Fibroblast of skin of right biceps (primary cell): Measurements from ENCODE around the gene GRIP1.

Experiments
- DNase-seq: peaks from one replicate; pipeline ENCODE4 v3.0.0-alpha.2; 2013

The GRIP1 gene

DNA sequence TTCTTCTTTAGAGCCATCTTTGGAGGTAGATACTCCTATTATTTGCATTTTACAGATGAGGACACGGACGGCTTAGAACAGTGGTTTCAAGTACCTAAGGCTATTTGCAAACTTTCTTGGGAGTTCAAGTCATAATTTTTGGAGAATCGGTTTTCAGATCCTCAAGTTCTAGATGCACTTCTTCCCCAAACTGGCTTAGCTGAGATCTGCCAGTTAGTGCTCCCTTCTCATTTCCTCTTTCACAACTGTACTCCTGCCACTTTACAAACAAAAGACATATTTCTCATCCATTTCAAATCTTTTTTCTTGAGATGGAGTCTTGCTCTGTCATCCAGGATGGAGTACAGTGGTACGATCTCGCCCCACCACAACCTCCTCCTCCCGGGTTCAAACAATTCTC lies 299.3 kb downstream of the GRIP1 start:
- DNase-seq = no peak

DNA sequence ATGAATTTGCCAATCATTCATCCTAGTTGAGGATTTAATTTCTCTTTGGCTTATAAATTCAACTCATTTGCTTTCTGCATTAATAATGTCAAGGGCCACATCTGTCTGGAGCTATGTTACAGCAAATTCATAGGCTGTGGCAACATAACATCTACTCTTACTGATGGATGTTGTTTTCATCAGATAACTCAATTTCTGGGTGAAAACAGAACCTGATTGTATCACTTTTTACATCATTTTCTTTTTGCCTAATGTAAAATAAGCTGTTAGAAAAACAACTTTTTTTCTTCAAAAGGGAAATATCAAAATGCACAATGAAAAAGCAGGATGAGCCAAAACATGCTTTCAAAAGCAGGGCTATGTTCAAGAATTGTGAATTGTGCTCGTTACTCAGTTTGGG lies 303.3 kb downstream of the GRIP1 start:
- DNase-seq = no peak

DNA sequence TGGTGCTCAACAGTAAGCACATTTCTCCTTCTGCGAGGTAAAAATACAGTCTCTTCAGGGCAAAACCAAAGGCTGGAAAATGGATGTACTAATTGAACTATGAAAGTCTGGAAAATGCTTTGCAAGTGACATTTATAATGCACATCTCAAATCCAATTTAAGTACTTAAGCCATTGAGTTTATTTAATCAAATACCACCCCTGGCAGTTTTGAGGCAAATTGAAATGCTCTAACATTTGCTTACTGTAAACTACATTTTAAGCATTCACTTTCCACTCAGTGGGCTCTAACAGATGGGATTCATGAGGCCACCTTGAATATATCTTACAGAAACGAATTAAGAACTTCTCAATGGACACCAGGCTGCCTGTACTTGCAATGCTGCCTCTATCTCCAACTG lies 306.9 kb downstream of the GRIP1 start:
- no peak for DNase-seq

DNA sequence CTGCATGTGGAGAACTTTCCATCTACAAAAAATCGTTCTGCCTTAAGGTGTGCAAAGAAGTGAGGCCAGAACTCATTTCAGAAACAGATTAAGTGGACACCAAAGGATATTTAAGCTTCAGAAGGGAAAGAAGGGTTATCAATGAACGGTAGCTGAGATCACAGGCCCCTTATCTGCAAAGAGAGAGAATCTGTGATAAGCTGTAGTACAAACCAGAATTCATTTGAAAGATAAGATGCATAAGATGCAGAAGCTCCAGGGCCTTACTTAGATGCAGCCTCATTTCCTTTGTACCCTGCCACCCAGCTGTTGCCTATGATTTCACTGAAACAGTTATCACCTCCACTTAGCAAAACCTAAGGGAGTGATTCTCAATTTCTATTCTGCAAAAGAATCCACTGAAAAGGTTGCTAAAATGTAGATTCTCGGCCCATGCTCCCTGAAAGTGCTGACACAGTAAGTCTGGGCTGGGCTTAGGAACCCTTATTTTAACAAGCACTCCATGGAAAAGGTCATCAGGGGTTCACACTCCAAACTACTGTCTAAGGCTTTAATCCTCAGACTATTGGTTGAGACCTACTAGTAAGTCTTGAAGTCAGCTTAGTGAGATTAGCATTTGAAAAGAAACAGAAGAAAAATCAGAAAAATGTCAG lies 311.7 kb downstream of the GRIP1 start:
- DNase-seq = no peak

DNA sequence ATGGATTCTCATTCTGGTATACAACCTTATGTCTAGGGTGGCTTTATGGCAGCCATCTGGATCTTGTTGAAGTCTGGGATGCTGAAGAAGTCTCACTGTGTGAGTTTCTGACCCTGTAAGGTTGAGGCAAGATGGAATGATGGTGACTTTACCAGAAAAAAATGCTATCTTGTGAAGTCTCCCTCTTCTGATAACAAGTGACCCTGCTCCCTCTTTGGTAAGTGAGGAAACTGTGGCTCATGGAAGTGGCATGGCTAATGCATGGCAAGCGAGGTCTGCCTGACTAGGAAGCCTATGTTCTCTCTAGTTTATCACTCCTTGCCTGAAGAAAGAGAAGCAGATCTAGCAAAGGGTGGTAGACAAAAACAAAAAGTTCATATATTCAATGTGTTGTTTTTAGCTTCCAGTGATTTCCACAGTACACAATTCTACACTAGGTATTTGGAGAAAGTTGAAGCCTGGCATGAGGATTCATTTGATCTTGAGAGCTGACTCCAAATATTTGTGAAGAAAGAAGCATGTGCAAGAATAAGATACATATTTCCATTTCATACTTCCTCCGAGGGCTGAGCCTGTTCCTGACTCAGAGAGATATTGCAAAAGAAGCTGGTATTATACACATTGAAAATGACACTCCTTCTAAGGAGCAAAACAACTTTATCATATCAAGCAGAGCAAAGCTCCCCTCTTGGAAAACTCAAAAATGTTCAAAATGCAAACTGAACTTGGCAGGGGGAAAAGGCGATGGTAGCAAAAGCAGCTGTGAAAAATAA lies 313.0 kb downstream of the GRIP1 start:
- DNase-seq = peak; percentile 28

DNA sequence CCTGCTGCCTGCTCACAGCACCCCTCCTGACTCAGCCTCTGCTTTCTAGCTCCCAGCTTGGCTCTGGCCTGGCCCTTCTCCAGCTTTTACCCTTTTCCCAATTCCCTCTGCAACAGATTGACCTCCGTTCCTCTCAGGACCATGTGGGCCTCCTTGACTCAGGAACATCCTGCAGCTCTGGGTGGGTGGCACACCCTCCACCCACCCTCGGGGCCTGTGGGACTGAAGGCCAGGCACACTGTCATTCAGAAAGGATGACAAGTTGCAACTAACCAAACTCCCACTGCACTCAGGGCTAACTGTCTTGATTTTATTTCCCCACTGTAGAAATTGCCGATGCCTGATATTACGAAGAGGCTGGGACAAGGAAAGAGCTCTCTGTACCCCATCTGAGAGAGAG lies 317.2 kb downstream of the GRIP1 start:
- DNase-seq = no peak

DNA sequence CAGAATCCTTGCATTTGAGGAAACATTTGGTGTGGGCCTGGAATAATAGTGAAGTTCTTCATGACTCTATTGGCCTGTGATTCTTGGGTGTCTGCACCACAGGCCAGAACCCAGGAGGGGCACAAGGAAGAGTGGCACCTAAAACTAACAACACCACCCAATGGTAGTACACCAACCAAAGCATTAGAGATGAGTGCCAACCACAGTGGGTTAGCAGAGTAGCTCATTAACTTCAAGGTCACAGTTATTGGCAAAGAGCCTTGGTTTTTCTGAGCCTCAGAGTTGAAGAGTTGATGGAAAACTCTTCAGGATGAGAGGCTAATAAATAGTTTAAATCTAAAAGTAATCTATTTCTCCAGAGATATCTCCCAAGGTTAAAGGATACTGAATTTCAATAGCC lies 319.6 kb downstream of the GRIP1 start:
- no peak for DNase-seq

DNA sequence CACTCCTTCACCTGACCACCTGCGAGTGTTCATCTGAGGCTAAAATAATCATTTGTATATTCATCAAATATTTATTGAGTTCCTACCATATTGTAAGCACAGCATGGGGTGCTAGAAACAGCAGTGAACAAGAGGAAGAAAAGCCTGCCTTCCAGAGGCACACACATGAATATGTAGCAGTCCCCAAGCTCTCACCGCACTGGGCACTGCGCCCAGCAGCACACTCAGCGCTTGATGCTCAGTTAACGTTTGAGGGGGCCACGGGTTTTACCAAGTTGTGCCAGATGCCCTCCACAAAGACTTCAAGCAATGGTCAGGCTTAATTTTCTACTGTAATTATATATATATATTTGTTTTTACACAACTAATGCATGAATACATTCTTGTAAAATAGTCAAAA lies 324.6 kb downstream of the GRIP1 start:
- DNase-seq = no peak

DNA sequence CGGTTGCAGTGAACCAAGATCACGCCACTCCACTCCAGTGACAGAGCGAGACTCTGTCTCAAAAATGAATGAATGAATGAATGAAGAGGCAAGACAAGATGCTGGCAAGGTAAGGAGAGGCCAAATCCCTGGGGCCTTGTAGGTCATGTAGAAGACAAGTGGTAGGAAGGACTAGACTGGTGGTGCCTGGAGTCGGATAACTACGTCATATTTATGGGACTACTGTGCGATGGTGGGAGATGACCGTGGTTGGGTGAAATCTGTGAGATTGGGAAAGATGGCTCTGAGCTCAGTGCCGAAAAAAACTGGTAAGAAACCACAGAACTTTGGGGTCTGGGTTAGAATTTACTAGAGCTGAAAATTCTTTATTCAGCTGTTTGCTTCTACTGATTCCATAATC lies 326.0 kb downstream of the GRIP1 start:
- DNase-seq = no peak

DNA sequence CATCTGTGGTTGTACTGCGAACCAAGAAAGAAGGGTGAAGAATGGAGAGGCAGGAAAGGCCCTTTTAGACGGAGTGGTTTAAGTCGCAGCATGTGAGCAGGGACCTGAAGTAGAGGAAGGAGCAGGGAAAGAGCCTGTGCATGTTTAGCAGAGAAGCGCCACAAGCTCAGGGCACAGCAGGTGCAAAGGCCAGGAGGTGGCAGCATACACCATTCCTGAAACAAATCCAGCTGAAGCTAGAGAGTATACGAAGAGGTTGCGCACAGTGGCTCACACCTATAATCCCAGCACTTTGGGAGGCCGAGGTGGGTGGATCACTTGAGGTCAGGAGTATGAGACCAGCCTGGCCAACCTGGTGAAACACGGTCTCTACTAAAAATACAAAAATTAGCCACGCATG lies 326.7 kb downstream of the GRIP1 start:
- no peak for DNase-seq

DNA sequence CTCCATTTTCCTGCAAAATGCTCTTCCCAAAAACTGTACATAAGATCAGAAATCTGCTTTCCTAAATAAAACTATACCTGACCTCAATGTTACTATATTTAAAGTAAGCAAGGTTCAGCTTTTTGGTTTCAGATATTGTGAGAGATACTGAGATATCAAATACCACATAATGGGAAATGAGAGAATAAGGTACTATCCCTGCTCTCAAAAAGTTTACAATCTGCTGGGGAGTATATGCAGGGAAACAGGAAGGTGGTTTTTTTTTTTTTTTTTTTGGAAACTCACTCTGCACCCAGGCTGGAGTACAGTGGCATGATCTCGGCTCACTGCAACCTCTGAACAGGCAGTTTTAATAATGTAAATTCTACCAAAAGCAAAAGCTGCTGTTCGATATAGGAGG lies 327.6 kb downstream of the GRIP1 start:
- DNase-seq = no peak

DNA sequence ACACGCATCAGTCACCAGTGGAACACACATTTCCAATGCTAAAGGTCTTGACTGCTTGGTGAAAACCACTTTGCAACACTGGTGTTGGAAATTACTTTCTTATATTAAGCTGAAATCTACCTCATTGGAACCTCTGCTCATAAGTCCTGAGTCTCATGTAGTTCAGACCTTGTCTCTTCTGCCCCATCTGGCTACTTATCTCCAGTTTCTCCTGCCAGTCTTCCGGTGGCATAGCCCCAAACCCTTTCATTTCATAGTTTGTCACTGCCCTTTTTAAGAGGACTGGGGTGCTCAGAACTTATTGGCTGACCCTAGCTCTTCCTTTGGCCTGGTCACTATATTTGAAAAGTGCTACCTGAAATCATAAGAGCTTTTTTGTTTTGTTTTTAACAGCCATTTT lies 332.9 kb downstream of the GRIP1 start:
- no peak for DNase-seq

DNA sequence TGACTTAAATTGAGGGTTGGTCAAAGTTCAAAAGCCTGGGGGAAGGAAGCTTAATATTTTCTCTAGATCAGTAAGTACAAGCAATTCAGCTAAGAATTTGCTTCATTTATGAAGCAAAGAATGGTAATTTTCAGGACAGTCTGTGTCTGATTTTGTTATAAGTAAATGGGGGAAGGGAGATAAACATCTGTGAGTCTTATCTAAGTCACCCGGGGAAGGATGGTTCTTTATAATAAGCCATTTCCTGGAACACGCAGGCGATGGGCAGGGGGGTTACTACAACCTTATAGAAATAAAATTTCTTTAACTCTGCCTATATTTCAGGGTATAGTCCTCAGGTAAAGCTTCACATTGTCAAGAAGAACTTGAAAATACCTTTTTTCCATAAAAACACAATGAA lies 333.7 kb downstream of the GRIP1 start:
- DNase-seq = no peak

DNA sequence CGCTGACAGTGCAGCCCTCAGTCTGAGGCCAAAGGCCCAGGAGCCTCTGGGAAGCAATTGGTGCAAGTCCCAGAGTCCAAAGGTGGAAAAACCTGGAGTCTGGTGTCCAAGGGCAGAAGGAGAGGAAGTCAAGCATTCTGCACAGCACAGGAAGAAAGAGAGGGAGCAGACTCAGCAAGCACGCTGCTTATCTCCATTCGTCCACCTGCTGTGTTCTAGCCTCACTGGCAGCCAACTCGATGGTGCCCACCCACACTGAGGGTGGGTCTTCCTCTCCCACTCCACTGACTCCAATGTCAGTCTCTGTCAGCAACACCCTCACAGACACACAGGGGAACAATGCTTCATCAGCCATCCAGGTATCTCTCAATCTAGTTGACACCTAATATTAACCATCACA lies 337.8 kb downstream of the GRIP1 start:
- DNase-seq = no peak

DNA sequence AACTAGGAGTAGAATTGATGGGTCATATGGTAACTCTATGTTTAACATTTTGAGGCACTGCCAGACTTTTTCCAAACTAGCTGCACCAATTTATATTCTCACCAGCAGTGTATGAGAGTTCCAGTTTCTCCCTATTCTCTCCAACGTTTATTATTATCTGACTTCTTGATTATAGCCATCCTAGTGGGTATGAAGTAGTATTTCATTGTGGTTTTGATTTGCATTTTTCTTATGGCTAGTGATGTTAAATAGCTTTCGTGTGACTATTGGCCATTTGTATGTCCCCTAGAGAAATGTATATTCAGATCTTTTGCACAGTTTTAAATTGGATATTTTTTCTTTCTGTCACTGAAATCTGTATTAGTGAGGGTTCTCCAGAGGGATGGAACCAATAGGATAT lies 338.7 kb downstream of the GRIP1 start:
- peak; percentile 20 for DNase-seq

DNA sequence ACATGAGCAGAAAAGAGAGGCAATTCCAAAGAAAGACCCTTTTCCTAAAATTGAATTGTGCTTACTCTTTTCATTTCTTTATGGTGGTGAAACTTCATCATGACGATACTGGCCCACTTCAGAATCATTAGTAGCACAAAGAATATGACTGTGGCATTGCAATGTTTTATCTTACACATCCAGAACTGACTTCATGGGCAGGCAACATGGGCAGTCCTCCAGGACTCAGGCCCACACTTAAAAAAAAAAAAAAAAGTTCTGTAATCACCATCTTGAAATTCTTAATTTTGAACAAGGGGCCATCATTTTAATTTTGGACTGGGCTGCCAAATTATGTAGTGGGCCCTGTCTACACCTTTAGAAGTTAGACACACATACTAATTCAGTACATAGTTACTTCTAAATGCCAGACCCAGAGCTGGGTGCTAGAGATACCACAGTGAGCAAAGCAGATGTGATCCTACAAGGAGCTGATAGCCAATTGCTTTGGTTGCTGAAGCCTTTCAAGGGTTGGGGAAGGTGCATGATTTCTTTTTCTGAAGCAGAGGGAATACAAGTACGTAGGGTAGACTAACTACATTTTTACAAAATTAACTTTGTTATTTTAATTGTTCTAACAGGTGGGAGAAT lies 341.4 kb downstream of the GRIP1 start:
- no peak for DNase-seq

DNA sequence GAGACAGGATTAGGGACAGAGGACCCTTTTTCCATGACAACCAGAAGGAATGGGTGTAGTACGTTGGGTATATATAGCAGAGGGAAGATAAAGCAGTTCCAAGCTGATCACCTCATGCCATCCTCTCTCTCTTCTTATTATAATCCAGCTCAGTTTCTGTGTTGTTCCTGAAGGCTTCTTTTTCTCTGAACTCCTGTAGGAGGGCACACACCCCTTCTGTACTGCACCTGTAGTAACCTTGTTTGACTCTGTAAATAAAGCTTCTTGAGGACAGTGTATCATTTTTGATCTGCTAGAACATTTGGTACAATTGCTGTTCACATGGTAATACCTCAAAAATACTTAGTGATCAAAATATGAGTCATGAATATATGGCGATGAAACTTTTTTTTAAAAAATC lies 343.1 kb downstream of the GRIP1 start:
- DNase-seq = no peak

DNA sequence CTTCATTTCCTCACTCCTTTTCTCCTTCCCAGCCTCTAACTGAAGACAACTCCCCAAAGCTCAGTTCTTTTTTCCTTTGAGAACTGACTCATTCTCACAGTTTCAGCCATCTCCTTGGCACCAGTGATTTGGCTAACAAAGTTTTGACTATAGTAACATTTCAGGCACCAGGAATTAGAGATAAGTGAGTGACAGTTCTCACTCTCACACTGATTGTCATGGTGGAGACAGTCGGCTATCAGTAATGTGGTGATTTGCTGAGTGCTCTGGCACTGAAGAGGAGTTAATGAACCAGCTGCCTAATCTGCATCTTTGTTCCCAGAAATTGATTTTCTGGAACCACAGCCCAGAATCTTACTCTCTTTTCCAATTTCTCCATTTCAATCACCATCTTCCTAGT lies 347.1 kb downstream of the GRIP1 start:
- DNase-seq = no peak

DNA sequence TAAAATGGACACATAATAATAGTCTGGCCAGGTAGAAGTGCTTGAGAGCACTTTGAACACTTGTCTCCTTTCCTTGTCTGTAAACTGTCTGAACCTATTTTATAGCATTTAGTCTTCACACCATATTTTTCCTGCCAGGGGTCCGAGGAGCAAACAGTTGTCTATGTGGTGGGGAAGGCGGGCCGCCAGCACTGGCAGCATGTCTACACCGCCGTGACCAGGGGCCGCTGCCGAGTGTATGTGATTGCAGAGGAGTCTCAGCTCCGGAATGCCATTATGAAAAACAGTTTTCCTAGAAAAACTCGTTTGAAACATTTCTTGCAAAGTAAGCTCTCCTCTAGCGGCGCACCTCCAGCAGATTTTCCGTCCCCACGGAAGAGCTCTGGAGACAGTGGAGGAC lies 347.9 kb downstream of the GRIP1 start:
- DNase-seq = no peak

DNA sequence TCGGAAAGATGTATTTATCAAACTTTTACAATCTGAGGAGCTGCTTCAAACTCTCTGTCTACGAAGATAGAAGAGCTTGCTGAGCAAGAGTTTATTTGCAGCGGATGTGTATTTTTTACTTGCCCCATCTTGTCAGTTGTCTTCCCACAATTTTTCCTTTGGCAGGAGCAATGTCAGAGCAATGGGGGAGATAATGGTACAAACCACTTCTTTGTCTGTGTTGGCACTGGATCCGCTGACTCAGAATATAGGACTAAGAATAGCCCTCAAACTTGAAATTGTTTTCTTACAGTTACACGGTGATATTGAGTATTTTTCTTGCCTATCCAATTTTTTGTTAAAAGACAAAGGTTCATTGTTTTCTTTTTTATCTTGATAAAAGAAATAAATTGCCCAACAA lies 348.9 kb downstream of the GRIP1 start:
- peak; percentile 23 for DNase-seq

DNA sequence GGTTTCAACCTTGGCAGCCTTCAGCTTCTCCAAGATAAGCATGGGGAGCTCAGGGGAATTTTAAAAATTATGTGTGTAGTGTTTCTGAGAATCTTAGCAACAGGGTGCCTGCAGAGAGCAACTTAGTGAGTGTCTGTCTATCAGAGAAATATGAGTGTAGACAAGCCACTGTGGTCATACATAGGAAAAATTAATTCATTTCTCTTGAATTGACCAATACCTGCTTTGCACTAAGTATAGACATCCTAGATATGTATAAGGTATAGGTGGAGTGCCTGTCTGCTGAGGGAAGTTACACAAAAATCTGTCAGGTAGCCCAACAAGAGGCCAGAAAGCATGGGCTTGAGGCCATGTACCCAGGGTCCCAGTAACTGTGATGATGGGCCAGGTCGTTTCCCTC lies 355.9 kb downstream of the GRIP1 start:
- no peak for DNase-seq

DNA sequence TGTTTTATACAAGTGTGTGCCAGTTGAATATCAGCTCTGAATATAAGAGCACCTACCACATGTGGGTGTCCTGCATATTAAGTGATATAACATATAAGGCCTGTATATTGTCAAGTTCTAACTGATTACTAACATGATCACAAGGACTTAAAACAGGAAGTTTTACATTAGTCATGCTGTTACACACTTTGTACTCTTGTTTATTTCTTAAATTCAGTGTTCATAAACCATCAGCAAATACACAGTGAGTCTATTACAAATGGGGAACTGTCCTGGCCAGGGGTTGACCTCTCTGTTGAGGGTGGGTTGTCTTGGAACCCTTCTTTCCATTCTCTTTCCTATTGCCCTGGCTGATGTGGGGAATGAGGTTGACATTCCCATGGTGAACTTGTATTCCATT lies 357.4 kb downstream of the GRIP1 start:
- DNase-seq = no peak

DNA sequence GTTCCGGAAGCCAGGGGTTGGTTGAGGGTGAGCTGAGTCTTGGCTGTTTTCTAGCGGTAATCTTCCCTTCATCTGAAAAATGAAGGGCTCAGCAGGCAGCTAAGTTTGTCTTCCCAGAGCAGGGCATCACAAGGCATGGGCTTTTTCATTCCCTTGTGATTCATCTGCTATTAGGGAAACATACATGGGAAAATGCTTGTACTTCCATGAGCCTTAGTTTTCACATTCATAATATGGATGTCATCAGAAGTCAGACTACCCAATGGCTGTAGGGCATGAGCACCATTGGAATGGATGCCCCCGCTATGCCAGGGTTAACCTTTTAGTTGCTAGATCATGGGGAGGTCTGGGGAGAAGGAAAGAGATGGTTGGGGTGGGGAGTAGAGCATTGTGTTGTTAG lies 357.9 kb downstream of the GRIP1 start:
- no peak for DNase-seq

DNA sequence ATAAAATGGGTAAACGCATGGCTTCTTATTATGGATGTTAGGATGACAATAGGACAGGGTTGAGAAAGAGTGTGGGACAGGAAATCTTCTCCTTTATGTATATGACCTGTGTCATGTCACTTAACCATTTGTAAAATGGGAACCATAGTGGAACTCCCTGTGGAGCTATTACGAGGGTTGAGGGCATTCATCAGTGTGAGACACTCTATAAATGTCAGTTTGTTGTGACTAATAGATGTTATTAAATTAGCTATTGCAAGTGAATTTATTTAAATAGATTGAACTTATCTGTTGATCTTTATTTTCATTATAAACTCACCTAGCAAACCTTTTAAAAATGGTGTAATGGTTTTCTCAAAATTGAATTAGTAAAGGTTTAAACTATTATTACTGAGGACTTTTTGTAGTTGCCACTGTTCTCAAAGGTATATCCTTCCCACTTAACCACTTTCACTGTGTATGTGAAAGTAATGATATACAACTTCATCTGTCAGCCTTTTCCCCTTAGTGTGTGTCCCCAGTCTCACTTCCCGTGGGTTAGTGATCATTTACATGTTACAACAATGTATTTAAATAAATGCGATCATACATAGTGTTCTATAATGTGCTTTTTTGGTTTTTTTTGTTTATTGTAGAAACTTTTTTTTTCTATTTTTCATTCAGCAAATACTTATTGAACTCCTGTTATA lies 359.5 kb downstream of the GRIP1 start:
- no peak for DNase-seq
